ENCODE measurements around the gene RPL37A.

DNA sequence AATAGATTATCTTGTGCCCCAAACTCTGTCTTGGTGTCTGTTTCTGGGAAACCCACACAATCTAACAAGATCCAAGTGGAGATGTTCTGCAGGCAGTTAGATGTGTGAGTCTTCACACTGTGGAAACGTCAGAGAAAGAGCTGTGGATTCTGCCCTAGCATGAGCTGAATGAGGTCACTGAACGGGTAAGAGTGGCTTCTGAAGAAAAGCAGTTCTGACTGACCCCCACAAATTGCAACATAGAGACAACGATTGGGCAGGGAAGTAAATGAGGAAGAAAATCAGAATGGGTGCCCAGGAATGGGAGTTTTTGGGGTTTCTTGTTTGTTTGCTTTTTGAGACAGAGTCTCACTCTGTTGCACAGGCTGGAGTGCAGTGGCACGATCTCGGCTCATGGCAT is 12.9 kb upstream of the RPL37A start:
- TF ChIP-seq, protein P1, sequence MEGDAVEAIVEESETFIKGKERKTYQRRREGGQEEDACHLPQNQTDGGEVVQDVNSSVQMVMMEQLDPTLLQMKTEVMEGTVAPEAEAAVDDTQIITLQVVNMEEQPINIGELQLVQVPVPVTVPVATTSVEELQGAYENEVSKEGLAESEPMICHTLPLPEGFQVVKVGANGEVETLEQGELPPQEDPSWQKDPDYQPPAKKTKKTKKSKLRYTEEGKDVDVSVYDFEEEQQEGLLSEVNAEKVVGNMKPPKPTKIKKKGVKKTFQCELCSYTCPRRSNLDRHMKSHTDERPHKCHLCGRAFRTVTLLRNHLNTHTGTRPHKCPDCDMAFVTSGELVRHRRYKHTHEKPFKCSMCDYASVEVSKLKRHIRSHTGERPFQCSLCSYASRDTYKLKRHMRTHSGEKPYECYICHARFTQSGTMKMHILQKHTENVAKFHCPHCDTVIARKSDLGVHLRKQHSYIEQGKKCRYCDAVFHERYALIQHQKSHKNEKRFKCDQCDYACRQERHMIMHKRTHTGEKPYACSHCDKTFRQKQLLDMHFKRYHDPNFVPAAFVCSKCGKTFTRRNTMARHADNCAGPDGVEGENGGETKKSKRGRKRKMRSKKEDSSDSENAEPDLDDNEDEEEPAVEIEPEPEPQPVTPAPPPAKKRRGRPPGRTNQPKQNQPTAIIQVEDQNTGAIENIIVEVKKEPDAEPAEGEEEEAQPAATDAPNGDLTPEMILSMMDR (IDR thresholded peaks at IDR 0.05) = no peak
- TF ChIP-seq POLR2A (IDR thresholded peaks at IDR 0.05) = no peak
